Kidney (tissue), 14 donors: ENCODE results near the gene RPP38. TPM values are rescaled to one million over a fixed set of nuclear protein-coding genes. Genes with fewer than 3 reads are reported as not detected.

Experiments
- DNase-seq, 5 donors: peaks; one replicate each; pipeline ENCODE4 v3.0.0-alpha.2; 2013 to 2020
- FAIRE-seq: peaks from 2 replicates; lab custom pipeline; 2012; peaks lifted over from hg19 to GRCh38; lab: Jason Lieb, UNC
- H3K27ac ChIP-seq, 2 donors: one replicate each; pipeline ENCODE4 v1.7.0; 2013; ENCODE audit warnings: low read depth in 2 of 2, low read length in 2 of 2, inconsistent platforms in 1 of 2
- H3K27me3 ChIP-seq: one replicate; pipeline ENCODE4 v1.7.1; 2013; ENCODE audit warnings: low read length, inconsistent platforms; ENCODE audit not compliant: control insufficient read depth, insufficient read depth
- H3K36me3 ChIP-seq, 3 donors: one replicate each; pipeline versions ENCODE4 v1.7.0 to v1.7.1; 2013; ENCODE audit warnings: low read length in 3 of 3, control low read depth in 1 of 3, inconsistent platforms in 1 of 3; ENCODE audit not compliant: insufficient read depth in 3 of 3, control insufficient read depth in 2 of 3
- H3K4me1 ChIP-seq, 3 donors: one replicate each; pipeline versions ENCODE4 v1.7.0 to v1.7.1; 2013; ENCODE audit warnings: low read length in 3 of 3, inconsistent platforms in 1 of 3, low read depth in 1 of 3; ENCODE audit not compliant: control insufficient read depth in 2 of 3, insufficient read depth in 2 of 3
- H3K4me3 ChIP-seq, 3 donors: one replicate each; pipeline versions ENCODE4 v1.7.0 to v1.8.1; 2013; ENCODE audit warnings: low read length in 3 of 3, control low read depth in 1 of 3, inconsistent platforms in 1 of 3
- H3K9ac ChIP-seq, 3 donors: one replicate each; pipeline versions ENCODE4 v1.7.0 to v1.7.1; 2013; ENCODE audit warnings: low read length in 3 of 3, control low read depth in 1 of 3, inconsistent platforms in 1 of 3
- H3K9me3 ChIP-seq, 3 donors: one replicate each; pipeline versions ENCODE4 v1.7.0 to v1.7.1; 2013; ENCODE audit warnings: low read length in 3 of 3, control low read depth in 1 of 3, inconsistent platforms in 1 of 3; ENCODE audit not compliant: control insufficient read depth in 2 of 3, insufficient read depth in 1 of 3
- CTCF ChIP-seq: IDR thresholded peaks from 3 replicates; pipeline ENCODE4 v1.5.1; 2012; ENCODE audit warnings: mild to moderate bottlenecking, moderate library complexity, borderline replicate concordance; ENCODE audit not compliant: insufficient read depth; ENCODE audit errors: extremely low read depth
- intact Hi-C: fragments of 100-400 bp; cut with DNase I; formaldehyde crosslinking; loops from one replicate; pipeline ENCODE4 v1.11.1; 2022
- polyA plus RNA-seq: library from polyadenylated mRNA; stranded (reverse); fragments of 350-450 nt; fragmentation: Illumina TruSeq; extraction: RNeasy Lipid Tissue Mini Kit (QIAGEN cat#74804); gene quantifications from one replicate; pipeline ENCODE4 v1.2.3, GENCODE V29; 2014; ENCODE audit warnings: low read depth, low replicate concordance; ENCODE audit not compliant: insufficient read depth
- total RNA-seq: library from RNA; stranded (reverse); fragmentation: NEBNext Ultra II Directional; extraction: Animal tissue kit (Norgen Biotek cat#: 25700); gene quantifications from one replicate; pipeline ENCODE4 v1.2.1, GENCODE V29; 2021
- donor health status: control.
- donor health status: control.
- donor health status: control.
- donor health status: control.
- donor health status: control.
- donor health status: DM: yes; HTN: yes; CAD: no.
- donor health status: Normal renal cell carcinoma (clear cell type).

RPP38 gene
- total and polyA plus RNA-seq, 2 donors from 2014 or later: 18.1 to 20.1 TPM

DNA sequence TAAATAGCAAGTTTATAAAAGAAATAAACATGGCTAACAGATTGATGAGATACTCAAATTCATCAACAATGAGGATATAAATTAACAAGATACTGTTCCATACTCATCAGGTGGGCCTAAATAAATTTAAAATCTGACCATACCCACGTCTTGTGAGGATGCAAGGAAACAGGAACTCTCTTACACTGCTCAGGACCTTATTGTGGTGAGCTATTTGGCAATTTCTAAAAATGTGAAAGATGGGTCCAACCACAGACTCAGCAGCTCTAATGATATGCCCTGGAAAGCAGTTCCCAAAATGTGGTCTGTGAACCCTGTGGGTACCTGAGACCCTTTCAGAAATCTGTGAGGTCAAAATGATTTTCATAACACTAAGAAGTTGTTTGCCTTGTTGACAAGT lies 21.5 kb downstream of the RPP38 start:
- H3K36me3 ChIP-seq: peaks cover 7 to 24% (median 8%) of the 10 kb centered on the region in 3 donors
- no peak for TF ChIP-seq CTCF
- DNase-seq: no peak
- H3K4me3 ChIP-seq: no peak overlapping the region
- no peak for FAIRE-seq
- no peak overlapping the region for H3K9ac ChIP-seq
- intact Hi-C loops: no loop called here
- H3K27ac ChIP-seq: no peak overlapping the region
- H3K27me3 ChIP-seq: no peaks in the 10 kb centered on the region
- no peaks in the 10 kb centered on the region for H3K4me1 ChIP-seq
- no peaks in the 10 kb centered on the region for H3K9me3 ChIP-seq

DNA sequence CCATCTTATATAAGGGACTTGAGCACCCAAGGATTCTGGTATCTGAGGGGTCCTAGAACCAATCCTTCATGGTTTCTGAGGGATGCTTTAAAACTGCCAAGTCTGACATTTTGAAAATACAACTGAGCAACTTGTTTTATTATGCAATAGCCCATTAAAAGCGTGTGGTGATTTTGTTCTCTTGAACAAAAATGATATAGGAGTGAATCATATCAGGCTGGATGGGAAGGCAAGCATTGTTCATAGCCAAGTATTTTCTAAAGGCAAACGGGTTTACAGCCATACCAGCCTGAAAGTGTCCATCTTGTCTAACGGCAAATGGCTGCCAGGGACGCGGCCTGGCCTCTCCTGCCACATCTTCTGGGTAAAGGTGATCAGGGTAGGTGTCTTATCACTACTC lies 23.4 kb downstream of the RPP38 start:
- H3K9me3 ChIP-seq: no peaks in the 10 kb centered on the region
- no peaks in the 10 kb centered on the region for H3K27me3 ChIP-seq
- no peak for FAIRE-seq
- DNase-seq: no peak
- TF ChIP-seq CTCF: no peak
- H3K9ac ChIP-seq: no peak overlapping the region
- H3K4me3 ChIP-seq: no peak overlapping the region
- peaks cover 10 to 19% (median 12%) of the 10 kb centered on the region in 3 donors for H3K36me3 ChIP-seq
- no peak overlapping the region for H3K27ac ChIP-seq
- intact Hi-C loops: no loop called here
- no peaks in the 10 kb centered on the region for H3K4me1 ChIP-seq

DNA sequence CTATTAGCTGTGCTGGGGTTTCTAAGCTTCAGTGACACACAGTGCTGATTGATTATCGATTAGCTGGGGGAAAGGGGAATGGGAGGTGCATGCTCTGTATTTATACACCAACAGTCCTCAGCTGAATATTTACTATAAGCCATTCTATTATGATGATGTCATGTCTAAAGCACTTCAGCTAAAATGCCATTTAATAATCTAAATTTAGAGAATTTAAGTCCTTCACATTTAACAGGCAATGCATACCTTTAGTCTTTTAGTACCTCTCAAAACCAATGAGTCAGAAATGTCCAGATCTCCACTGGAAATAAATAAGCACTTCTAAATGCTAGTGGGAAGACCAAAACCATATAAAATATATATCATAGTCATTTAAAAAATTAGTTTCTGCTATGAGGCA lies 24.6 kb downstream of the RPP38 start:
- Histone ChIP-seq H3K4me3 (no peak overlapping the region), H3K27me3 (no peaks in the 10 kb centered on the region), H3K36me3 (peaks cover 8 to 19% (median 14%) of the 10 kb centered on the region in 3 donors), H3K4me1 (no peaks in the 10 kb centered on the region), H3K9ac (no peak overlapping the region), H3K9me3 (peaks cover 0 to 3% (median 0%) of the 10 kb centered on the region in 3 donors), H3K27ac (no peak overlapping the region)
- DNase-seq (no peak), FAIRE-seq (no peak)
- intact Hi-C loops: no loop called here
- TF ChIP-seq CTCF: no peak

DNA sequence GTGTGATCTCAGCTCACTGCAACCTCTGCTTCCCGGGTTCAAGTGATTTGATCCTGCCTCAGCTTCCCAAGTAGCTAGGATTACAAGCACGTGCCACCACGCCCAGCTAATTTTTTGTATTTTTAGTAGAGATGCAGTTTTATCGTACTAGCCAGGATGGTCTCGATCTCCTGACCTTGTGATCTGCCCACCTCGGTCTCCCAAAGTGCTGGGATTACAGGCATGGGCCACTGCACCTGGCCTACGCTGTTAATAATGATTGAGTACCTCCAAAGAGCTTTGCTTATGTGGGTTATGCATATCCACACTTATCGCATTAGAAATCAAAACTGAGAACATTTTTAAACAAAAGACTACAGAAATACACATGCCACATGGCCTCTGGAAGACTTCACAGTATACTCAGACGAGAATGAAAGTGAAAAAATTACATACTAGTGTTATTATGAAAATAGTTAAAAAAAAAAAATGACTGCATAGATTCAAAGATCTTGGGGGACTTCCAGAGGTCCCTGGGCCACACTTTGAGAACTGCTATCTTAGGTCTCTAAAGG lies 25.4 kb downstream of the RPP38 start:
- Histone ChIP-seq H3K9ac (no peak overlapping the region), H3K4me3 (no peak overlapping the region), H3K27me3 (no peaks in the 10 kb centered on the region), H3K4me1 (no peaks in the 10 kb centered on the region), H3K27ac (no peak overlapping the region), H3K9me3 (peaks cover 0 to 3% (median 0%) of the 10 kb centered on the region in 3 donors), H3K36me3 (peaks cover 8 to 17% (median 11%) of the 10 kb centered on the region in 3 donors)
- DNase-seq (no peak), FAIRE-seq (no peak)
- TF ChIP-seq CTCF: no peak
- intact Hi-C loops: no loop called here
